Neural progenitor cell (in vitro differentiated cells): Measurements from ENCODE around the gene ARHGAP19.

ENCODE experiments used
- CTCF ChIP-seq: fragments of 200-600 bp; sonication (generic); IDR thresholded peaks from 2 replicates; pipeline ENCODE4 v1.5.1; 2017; ENCODE audit warnings: antibody characterized with exemption, mild to moderate bottlenecking
- EZH2phosphoT487 ChIP-seq: fragments of 200-600 bp; sonication (generic); IDR thresholded peaks from 2 replicates; pipeline ENCODE4 v1.6.1; 2017; ENCODE audit warnings: antibody characterized with exemption

GRCh38 chr10:97213431-97213830 is 79.0 kb downstream of the ARHGAP19 start:
- TF ChIP-seq CTCF (no peak), EZH2phosphoT487 (no peak)
